Measurements from ENCODE around the gene ARSG.

DNA sequence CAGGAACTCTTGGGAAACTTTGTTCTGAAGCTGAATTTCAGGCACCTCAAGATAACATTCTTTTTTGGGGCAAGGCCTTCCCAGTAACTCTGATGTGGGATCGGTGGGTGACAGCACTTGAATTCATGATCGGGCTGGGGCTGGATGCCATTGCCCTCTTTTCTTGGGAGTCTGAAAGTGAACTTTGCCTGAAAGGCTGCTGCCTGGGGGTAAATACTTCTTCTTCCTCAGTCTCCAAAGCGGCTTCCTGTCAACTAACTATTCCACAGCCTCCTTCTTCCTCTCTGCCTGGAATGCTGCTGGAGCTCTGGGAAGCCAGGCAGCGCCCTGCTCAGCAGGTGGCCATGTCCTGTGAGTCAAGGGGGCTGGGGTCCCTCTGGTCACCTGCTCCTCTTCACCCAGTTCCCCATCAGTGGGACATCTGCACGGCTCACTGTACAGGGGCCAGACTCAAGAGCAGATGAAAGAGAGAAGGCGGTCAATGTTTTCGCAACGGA is 86.5 kb downstream of the ARSG start:
- TF ChIP-seq, protein P1, sequence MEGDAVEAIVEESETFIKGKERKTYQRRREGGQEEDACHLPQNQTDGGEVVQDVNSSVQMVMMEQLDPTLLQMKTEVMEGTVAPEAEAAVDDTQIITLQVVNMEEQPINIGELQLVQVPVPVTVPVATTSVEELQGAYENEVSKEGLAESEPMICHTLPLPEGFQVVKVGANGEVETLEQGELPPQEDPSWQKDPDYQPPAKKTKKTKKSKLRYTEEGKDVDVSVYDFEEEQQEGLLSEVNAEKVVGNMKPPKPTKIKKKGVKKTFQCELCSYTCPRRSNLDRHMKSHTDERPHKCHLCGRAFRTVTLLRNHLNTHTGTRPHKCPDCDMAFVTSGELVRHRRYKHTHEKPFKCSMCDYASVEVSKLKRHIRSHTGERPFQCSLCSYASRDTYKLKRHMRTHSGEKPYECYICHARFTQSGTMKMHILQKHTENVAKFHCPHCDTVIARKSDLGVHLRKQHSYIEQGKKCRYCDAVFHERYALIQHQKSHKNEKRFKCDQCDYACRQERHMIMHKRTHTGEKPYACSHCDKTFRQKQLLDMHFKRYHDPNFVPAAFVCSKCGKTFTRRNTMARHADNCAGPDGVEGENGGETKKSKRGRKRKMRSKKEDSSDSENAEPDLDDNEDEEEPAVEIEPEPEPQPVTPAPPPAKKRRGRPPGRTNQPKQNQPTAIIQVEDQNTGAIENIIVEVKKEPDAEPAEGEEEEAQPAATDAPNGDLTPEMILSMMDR (IDR thresholded peaks at IDR 0.05; ENCODE audit: insufficient read depth, low read length, poor library complexity, severe bottlenecking) = no peak
- no peak for TF ChIP-seq EZH2phosphoT487 (conservative IDR thresholded peaks at IDR 0.05; ENCODE audit: low read length)

All from SU-DHL-6 (cell line).